Measurements from ENCODE around the gene GLB1L2.

GLB1L2 gene

GRCh38 chr11:134366254-134366653 is 34.5 kb downstream of the GLB1L2 start:
- DNase-seq (ENCODE audit: low read depth in 2 of 2), result no peak

GRCh38 chr11:134367781-134368180 is 36.0 kb downstream of the GLB1L2 start:
- no peak for DNase-seq (ENCODE audit: low read depth in 2 of 2)

GRCh38 chr11:134369656-134370525 is 38.1 kb downstream of the GLB1L2 start:
- DNase-seq (ENCODE audit: low read depth in 2 of 2), result no peak

GRCh38 chr11:134370526-134371435 is 39.0 kb downstream of the GLB1L2 start:
- no peak for DNase-seq (ENCODE audit: low read depth in 2 of 2)

- no peak for DNase-seq (ENCODE audit: low read depth in 2 of 2)
Observed at GRCh38 chr11:134371436-134372185, 39.8 kb downstream of the GLB1L2 start.

- no peak for DNase-seq (ENCODE audit: low read depth in 2 of 2)
Observed at GRCh38 chr11:134372536-134372935, 40.7 kb downstream of the GLB1L2 start.

GRCh38 chr11:134372961-134373360 is 41.2 kb downstream of the GLB1L2 start:
- no peak for DNase-seq (ENCODE audit: low read depth in 2 of 2)

- no peak for DNase-seq (ENCODE audit: low read depth in 2 of 2)
Observed at GRCh38 chr11:134373591-134374052, 41.8 kb downstream of the GLB1L2 start.

- no peak for DNase-seq (ENCODE audit: low read depth in 2 of 2)
Observed at GRCh38 chr11:134374171-134374570, 42.4 kb downstream of the GLB1L2 start.

- no peak for DNase-seq (ENCODE audit: low read depth in 2 of 2)
Observed at GRCh38 chr11:134374891-134375550, 43.2 kb downstream of the GLB1L2 start.

GRCh38 chr11:134376150-134376921 is 44.5 kb downstream of the GLB1L2 start:
- DNase-seq (ENCODE audit: low read depth in 2 of 2), result no peak

- DNase-seq (ENCODE audit: low read depth in 2 of 2), result no peak
Observed at GRCh38 chr11:134377876-134378275, 46.1 kb downstream of the GLB1L2 start.

GRCh38 chr11:134379241-134379640 is 47.5 kb downstream of the GLB1L2 start:
- no peak for DNase-seq (ENCODE audit: low read depth in 2 of 2)

GRCh38 chr11:134380229-134380628 is 48.4 kb downstream of the GLB1L2 start:
- no peak for DNase-seq (ENCODE audit: low read depth in 2 of 2)

- DNase-seq (ENCODE audit: low read depth in 2 of 2), result no peak
Observed at GRCh38 chr11:134380785-134381184, 49.0 kb downstream of the GLB1L2 start.

GRCh38 chr11:134382257-134382656 is 50.5 kb downstream of the GLB1L2 start:
- no peak for DNase-seq (ENCODE audit: low read depth in 2 of 2)

- no peak for DNase-seq (ENCODE audit: low read depth in 2 of 2)
Observed at GRCh38 chr11:134382830-134383229, 51.0 kb downstream of the GLB1L2 start.

- DNase-seq (ENCODE audit: low read depth in 2 of 2), result no peak
Observed at GRCh38 chr11:134383576-134384221, 51.9 kb downstream of the GLB1L2 start.

- DNase-seq (ENCODE audit: low read depth in 2 of 2), result no peak
Observed at GRCh38 chr11:134384406-134384805, 52.6 kb downstream of the GLB1L2 start.

- DNase-seq (ENCODE audit: low read depth in 2 of 2), result no peak
Observed at GRCh38 chr11:134385171-134385570, 53.4 kb downstream of the GLB1L2 start.
